HepG2 (cell line): ENCODE results near the gene NCOA6. TPM values are rescaled to one million over a fixed set of nuclear protein-coding genes. Genes with fewer than 3 reads are reported as not detected.

ENCODE experiments used
- ELF4 ChIP-seq: sonication (generic); formaldehyde crosslinking; IDR thresholded peaks from 2 replicates; pipeline ENCODE4 v1.5.0; 2020; ENCODE audit warnings: missing genetic modification reagents, mild to moderate bottlenecking, moderate library complexity, borderline replicate concordance
- FOSL2 ChIP-seq: sonication (generic); formaldehyde crosslinking; IDR thresholded peaks from 2 replicates; pipeline ENCODE4 v1.4.0; 2020; ENCODE audit warnings: missing genetic modification reagents
- KDM2A ChIP-seq: sonication (generic); formaldehyde crosslinking; IDR thresholded peaks from 2 replicates; pipeline ENCODE4 v1.4.0; 2020; ENCODE audit warnings: low read depth, missing genetic modification reagents, borderline replicate concordance
- KLF13 ChIP-seq: sonication (generic); formaldehyde crosslinking; IDR thresholded peaks from 2 replicates; pipeline ENCODE4 v1.4.0; 2020; ENCODE audit warnings: mild to moderate bottlenecking, missing genetic modification reagents
- LCORL ChIP-seq, 2 experiments: fragments of 450-650 bp in 1 of 2; sonication (generic) in 1 of 2; formaldehyde crosslinking in 1 of 2; IDR thresholded peaks; 2 replicates each; pipeline versions ENCODE4 v1.5.0 to v1.6.1; 2017 to 2020; ENCODE audit warnings: antibody characterized with exemption in 1 of 2, missing genetic modification reagents in 1 of 2
- MEF2D ChIP-seq: sonication (generic); formaldehyde crosslinking; IDR thresholded peaks from 2 replicates; pipeline ENCODE4 v1.5.1; 2020; ENCODE audit warnings: mild to moderate bottlenecking, missing genetic modification reagents
- MEIS2 ChIP-seq: sonication (generic); formaldehyde crosslinking; IDR thresholded peaks from 2 replicates; pipeline ENCODE4 v1.9.0; 2021; ENCODE audit warnings: mild to moderate bottlenecking, missing genetic modification reagents
- NR2F2 ChIP-seq: IDR thresholded peaks from 2 replicates; pipeline ENCODE4 v1.6.1; 2012; ENCODE audit warnings: low read depth, inconsistent platforms, borderline replicate concordance
- POGZ ChIP-seq: sonication (generic); formaldehyde crosslinking; IDR thresholded peaks from 2 replicates; pipeline ENCODE4 v1.4.0; 2020; ENCODE audit warnings: mild to moderate bottlenecking, missing genetic modification reagents
- SMC3 ChIP-seq: IDR thresholded peaks from 2 replicates; pipeline ENCODE4 v1.6.1; 2011; ENCODE audit warnings: low read length, improper control_type of control experiment
- SPEN ChIP-seq: sonication (generic); formaldehyde crosslinking; IDR thresholded peaks from 2 replicates; pipeline ENCODE4 v1.5.1; 2020; ENCODE audit warnings: low read depth, mild to moderate bottlenecking, missing genetic modification reagents
- SRSF1 ChIP-seq: fragments of 200-400 bp; formaldehyde crosslinking; optimal IDR thresholded peaks from 2 replicates; pipeline ENCODE3; 2017; ENCODE audit warnings: mild to moderate bottlenecking, low read depth, low read length, moderate library complexity
- SRSF9 ChIP-seq: fragments of 200-400 bp; formaldehyde crosslinking; IDR thresholded peaks from 2 replicates; pipeline ENCODE4 v1.6.1; 2018; ENCODE audit warnings: borderline replicate concordance, mild to moderate bottlenecking, low read depth, low read length; ENCODE audit not compliant: insufficient read depth, poor library complexity, severe bottlenecking
- ZKSCAN8 ChIP-seq: IDR thresholded peaks from 2 replicates; pipeline ENCODE4 v1.6.1; 2016; ENCODE audit warnings: borderline replicate concordance, missing genetic modification reagents, missing compliant biosample characterization
- ZMAT3 ChIP-seq: sonication (generic); formaldehyde crosslinking; conservative IDR thresholded peaks from 2 replicates; pipeline ENCODE4 v1.7.0; 2021; ENCODE audit warnings: missing genetic modification reagents
- ZMYM3 ChIP-seq: sonication (generic); formaldehyde crosslinking; IDR thresholded peaks from 2 replicates; pipeline ENCODE4 v1.5.1; 2020; ENCODE audit warnings: mild to moderate bottlenecking, missing genetic modification reagents
- ZNF337 ChIP-seq: sonication (generic); formaldehyde crosslinking; IDR thresholded peaks from 2 replicates; pipeline ENCODE4 v1.5.1; 2020; ENCODE audit warnings: missing genetic modification reagents, low read depth, mild to moderate bottlenecking, borderline replicate concordance
- ZNF616 ChIP-seq: sonication (generic); formaldehyde crosslinking; IDR thresholded peaks from 2 replicates; pipeline ENCODE4 v1.5.0; 2020; ENCODE audit warnings: low read depth, mild to moderate bottlenecking, missing genetic modification reagents
- ZNF749 ChIP-seq: sonication (generic); formaldehyde crosslinking; IDR thresholded peaks from 2 replicates; pipeline ENCODE4 v1.8.0; 2022; ENCODE audit warnings: mild to moderate bottlenecking, missing genetic modification reagents, moderate library complexity, borderline replicate concordance
- ZNF879 ChIP-seq: sonication (generic); formaldehyde crosslinking; IDR thresholded peaks from 2 replicates; pipeline ENCODE4 v1.8.1; 2023; ENCODE audit warnings: missing genetic modification reagents
- ZSCAN21 ChIP-seq: sonication (generic); formaldehyde crosslinking; IDR thresholded peaks from 2 replicates; pipeline ENCODE4 v1.8.0; 2022; ENCODE audit warnings: mild to moderate bottlenecking, missing genetic modification reagents, moderate library complexity, borderline replicate concordance
- polyA plus RNA-seq, 8 experiments: library from polyadenylated mRNA; depleted of rRNA in 3 of 8; stranded (reverse) in 7 of 8; unstranded in 1 of 8; fragments of >200 nt; fragmentation: Illumina TruSeq in 4 of 8; extraction: Trizol in 4 of 8; gene quantifications; 2 replicates each; pipeline versions ENCODE4 v1.2.1 to v1.2.3, GENCODE V29; 2011 to 2016; ENCODE audit warnings: low read depth in 4 of 8, missing spikeins in 1 of 8, mixed read lengths in 1 of 8; ENCODE audit not compliant: insufficient read depth in 1 of 8
- total RNA-seq, 5 experiments: library from RNA; depleted of rRNA; stranded (reverse); fragments of >200 nt; fragmentation: Illumina TruSeq; extraction: Trizol; gene quantifications; 2 replicates each; pipeline ENCODE4 v1.2.3, GENCODE V29; 2016; ENCODE audit warnings: low read depth in 1 of 5
- TF ChIP-seq, protein P1 (sequence below): sonication (generic); formaldehyde crosslinking; conservative IDR thresholded peaks from 2 replicates; pipeline ENCODE4 v1.4.0; 2020; ENCODE audit warnings: mild to moderate bottlenecking, missing genetic modification reagents, moderate library complexity
- TF ChIP-seq, protein P2 (sequence below): IDR thresholded peaks from 2 replicates; pipeline ENCODE4 v1.4.0; 2020; ENCODE audit warnings: mild to moderate bottlenecking, missing genetic modification reagents
- TF ChIP-seq, protein P3 (sequence below): sonication (generic); formaldehyde crosslinking; IDR thresholded peaks from 2 replicates; pipeline ENCODE4 v1.4.0; 2020; ENCODE audit warnings: mild to moderate bottlenecking, missing genetic modification reagents

NCOA6 gene
- total and polyA plus RNA-seq, 2 of the 13 experiments (the other 11 are each of a cell fraction or from before 2014, with no cell fraction given) = 11.2 to 29.3 TPM

DNA sequence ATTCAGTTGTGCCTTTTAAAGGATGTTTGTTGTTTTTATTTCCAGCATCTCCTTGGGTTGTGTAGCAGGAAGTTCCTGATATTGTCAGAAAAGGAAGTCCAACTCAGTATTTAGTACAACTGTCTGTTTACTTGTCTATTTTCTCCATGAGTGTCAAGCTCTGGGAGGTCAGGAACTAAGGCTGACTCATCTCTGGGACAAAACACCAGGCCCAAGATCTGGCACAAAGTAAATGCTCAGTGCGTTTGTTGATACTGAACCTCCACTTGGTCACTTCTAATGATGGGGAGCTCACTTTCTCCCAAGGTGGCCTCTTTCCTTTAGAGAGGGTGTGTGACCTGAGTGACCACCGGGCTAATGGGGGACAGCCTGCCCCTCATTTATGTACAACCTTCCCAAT is 136.0 kb downstream of the NCOA6 start (continued):
- TF ChIP-seq ZSCAN21 (CRISPR knock-in tag) (no peak), ZNF616 (no peak), SMC3 (no peak), ZKSCAN8 (CRISPR knock-in tag) (no peak), KDM2A (CRISPR knock-in tag) (no peak), ZNF337 (no peak), NR2F2 (no peak), MEF2D (peak; percentile 45; the same call in 1 of the 2 replicates), POGZ (CRISPR knock-in tag) (no peak), LCORL (IDR thresholded peaks at IDR 0.05) (no peak), LCORL (CRISPR knock-in tag; IDR thresholded peaks at IDR 0.05) (no peak), SRSF1 (no peak), ZNF879 (CRISPR knock-in tag) (no peak), SRSF9 (no peak), MEIS2 (CRISPR knock-in tag) (0 out of 2 replicates have a peak, but pooled peaks have one; percentile 16), FOSL2 (peak; percentile 92), KLF13 (CRISPR knock-in tag) (no peak), ZMAT3 (CRISPR knock-in tag) (no peak), ZNF749 (CRISPR knock-in tag) (no peak), SPEN (CRISPR knock-in tag) (0 out of 2 replicates have a peak, but pooled peaks have one; percentile 16), ZMYM3 (CRISPR knock-in tag) (peak; percentile 94), ELF4 (no peak)
- TF ChIP-seq, protein P1, sequence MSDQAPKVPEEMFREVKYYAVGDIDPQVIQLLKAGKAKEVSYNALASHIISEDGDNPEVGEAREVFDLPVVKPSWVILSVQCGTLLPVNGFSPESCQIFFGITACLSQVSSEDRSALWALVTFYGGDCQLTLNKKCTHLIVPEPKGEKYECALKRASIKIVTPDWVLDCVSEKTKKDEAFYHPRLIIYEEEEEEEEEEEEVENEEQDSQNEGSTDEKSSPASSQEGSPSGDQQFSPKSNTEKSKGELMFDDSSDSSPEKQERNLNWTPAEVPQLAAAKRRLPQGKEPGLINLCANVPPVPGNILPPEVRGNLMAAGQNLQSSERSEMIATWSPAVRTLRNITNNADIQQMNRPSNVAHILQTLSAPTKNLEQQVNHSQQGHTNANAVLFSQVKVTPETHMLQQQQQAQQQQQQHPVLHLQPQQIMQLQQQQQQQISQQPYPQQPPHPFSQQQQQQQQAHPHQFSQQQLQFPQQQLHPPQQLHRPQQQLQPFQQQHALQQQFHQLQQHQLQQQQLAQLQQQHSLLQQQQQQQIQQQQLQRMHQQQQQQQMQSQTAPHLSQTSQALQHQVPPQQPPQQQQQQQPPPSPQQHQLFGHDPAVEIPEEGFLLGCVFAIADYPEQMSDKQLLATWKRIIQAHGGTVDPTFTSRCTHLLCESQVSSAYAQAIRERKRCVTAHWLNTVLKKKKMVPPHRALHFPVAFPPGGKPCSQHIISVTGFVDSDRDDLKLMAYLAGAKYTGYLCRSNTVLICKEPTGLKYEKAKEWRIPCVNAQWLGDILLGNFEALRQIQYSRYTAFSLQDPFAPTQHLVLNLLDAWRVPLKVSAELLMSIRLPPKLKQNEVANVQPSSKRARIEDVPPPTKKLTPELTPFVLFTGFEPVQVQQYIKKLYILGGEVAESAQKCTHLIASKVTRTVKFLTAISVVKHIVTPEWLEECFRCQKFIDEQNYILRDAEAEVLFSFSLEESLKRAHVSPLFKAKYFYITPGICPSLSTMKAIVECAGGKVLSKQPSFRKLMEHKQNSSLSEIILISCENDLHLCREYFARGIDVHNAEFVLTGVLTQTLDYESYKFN (CRISPR knock-in tag) = peak; percentile 38; the same call in 1 of the 2 replicates
- TF ChIP-seq, protein P2, sequence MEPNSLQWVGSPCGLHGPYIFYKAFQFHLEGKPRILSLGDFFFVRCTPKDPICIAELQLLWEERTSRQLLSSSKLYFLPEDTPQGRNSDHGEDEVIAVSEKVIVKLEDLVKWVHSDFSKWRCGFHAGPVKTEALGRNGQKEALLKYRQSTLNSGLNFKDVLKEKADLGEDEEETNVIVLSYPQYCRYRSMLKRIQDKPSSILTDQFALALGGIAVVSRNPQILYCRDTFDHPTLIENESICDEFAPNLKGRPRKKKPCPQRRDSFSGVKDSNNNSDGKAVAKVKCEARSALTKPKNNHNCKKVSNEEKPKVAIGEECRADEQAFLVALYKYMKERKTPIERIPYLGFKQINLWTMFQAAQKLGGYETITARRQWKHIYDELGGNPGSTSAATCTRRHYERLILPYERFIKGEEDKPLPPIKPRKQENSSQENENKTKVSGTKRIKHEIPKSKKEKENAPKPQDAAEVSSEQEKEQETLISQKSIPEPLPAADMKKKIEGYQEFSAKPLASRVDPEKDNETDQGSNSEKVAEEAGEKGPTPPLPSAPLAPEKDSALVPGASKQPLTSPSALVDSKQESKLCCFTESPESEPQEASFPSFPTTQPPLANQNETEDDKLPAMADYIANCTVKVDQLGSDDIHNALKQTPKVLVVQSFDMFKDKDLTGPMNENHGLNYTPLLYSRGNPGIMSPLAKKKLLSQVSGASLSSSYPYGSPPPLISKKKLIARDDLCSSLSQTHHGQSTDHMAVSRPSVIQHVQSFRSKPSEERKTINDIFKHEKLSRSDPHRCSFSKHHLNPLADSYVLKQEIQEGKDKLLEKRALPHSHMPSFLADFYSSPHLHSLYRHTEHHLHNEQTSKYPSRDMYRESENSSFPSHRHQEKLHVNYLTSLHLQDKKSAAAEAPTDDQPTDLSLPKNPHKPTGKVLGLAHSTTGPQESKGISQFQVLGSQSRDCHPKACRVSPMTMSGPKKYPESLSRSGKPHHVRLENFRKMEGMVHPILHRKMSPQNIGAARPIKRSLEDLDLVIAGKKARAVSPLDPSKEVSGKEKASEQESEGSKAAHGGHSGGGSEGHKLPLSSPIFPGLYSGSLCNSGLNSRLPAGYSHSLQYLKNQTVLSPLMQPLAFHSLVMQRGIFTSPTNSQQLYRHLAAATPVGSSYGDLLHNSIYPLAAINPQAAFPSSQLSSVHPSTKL (CRISPR knock-in tag) = peak; percentile 69
- TF ChIP-seq, protein P3, sequence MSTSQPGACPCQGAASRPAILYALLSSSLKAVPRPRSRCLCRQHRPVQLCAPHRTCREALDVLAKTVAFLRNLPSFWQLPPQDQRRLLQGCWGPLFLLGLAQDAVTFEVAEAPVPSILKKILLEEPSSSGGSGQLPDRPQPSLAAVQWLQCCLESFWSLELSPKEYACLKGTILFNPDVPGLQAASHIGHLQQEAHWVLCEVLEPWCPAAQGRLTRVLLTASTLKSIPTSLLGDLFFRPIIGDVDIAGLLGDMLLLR (CRISPR knock-in tag) = no peak
